Measurements from ENCODE around the gene EMC7. TPM values are rescaled to one million over a fixed set of nuclear protein-coding genes. Genes with fewer than 3 reads are reported as not detected.

EMC7 gene
- 10 to 100 TPM; 27.4 to 27.8 TPM for total RNA-seq

DNA sequence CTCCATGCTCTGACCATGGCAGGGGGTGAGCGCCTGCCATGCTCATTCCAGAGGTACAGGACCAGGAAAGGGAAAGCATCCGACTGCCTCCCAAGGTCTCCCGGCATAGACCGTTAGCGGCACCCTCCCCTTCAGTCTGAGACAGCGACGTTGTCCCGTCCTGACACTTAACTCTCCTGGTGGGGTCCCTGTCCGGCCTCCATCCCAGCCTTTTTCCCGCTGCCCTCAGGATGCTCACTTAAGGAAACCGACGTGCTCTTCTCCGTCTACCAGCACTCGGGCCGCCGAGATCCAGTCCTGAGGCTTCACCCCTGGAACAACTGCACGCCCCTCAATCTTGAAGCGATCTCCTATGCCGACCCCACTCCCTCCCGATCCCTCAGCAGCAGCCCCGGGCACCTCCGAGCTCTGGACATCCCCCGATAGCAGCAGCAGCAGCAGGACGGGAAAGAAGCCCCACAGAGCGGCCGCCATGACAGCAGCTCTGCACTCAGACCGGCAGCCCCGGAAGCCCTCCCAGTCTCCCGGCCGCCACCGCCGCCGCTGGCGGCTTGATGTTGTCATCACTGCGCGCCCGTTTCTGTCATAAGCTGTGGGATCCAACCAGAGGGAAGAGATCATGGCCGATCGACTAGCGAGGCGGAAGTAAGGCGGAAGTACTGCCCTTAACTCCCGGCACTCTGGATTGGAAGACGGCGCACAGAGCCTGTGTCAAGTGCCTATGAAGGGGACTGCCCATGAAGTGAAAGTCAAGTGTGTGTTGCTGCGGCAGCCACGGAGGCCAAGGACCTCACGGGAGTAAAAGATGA, at the start of gene EMC7, which contains the start of gene PGBD4:
EMC7 (minus strand) TSS at position 497 of the 809 bp plus-strand sequence; CDS start at position 474, 23 bp downstream.
PGBD4 (plus strand) TSS at position 718 of the 809 bp plus-strand sequence. CDS start 449 bp downstream, outside the sequence.
- Histone ChIP-seq H3K4me3 (peak within 1 kb of the TSS; percentile 98 to 99), H3K27ac (peak within 1 kb of the TSS; percentile 72 to 88 (median 86)), H3K9me3 (no peaks in the 10 kb centered on the region), H3K27me3 (no peaks in the 10 kb centered on the region), H3K36me3 (replicated peaks in 1 of 2; ENCODE audit: insufficient read depth in 1 of 2, low read depth in 2 of 2) (no peaks in the 10 kb centered on the region), H3K4me1 (peaks cover 20% of the 10 kb centered on the region)
- intact Hi-C loops (cut with DNase I) = loop anchor here (10.0 kb wide), 1 partner anchor 113 kb away; the partner anchor contains the start of gene KATNBL1
- 0 to 1% methylated on average over 23 to 48 of the region's 48 CpGs for WGBS, 2 donors
- TF ChIP-seq, protein P1, sequence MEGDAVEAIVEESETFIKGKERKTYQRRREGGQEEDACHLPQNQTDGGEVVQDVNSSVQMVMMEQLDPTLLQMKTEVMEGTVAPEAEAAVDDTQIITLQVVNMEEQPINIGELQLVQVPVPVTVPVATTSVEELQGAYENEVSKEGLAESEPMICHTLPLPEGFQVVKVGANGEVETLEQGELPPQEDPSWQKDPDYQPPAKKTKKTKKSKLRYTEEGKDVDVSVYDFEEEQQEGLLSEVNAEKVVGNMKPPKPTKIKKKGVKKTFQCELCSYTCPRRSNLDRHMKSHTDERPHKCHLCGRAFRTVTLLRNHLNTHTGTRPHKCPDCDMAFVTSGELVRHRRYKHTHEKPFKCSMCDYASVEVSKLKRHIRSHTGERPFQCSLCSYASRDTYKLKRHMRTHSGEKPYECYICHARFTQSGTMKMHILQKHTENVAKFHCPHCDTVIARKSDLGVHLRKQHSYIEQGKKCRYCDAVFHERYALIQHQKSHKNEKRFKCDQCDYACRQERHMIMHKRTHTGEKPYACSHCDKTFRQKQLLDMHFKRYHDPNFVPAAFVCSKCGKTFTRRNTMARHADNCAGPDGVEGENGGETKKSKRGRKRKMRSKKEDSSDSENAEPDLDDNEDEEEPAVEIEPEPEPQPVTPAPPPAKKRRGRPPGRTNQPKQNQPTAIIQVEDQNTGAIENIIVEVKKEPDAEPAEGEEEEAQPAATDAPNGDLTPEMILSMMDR (IDR thresholded peaks at IDR 0.05) = peak in 1 of 7 experiments; percentile 29
- peak; percentile 78 to 96 (median 95) for TF ChIP-seq POLR2A (IDR thresholded peaks at IDR 0.05)
- DNase-seq = peak; percentile 99
- peak; percentile 100 for ATAC-seq

DNA sequence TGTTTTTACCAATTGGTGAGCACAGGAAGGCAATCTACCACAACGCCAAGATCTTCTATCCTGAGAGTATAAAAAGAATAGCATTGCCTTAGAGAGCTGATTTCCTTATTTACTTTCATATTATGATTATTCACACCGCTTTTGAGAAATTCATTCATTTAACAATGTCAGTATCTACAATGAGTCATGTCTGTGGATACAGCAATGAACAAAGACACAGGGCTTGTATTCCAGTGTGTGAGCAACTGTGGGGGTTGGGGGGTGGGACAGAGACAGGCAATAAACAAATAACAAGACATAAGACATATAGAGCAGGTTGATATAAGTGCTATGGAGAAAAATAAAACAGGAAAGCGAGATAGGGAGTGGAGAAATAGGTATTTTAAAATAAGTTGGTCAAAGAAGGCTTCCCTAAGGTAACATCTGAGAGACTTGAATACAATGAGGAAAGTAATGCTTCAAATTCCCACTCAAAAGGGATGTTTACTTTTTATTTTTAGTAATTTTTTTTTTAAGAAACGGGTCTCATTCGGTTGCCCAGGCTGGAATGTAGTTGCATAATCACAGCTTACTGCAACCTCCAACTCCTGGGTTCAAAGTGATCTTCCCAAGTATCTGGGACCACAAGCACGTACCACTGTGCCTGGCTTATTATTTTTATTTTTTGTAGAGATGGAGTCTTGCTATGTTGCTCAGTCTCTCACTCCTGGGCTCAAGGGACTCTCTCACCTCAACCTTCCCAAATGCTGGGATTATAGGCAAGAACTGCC, 45.9 kb upstream of the EMC7 start:
- Histone ChIP-seq H3K4me1 (no peaks in the 10 kb centered on the region), H3K36me3 (replicated peaks in 1 of 2; ENCODE audit: insufficient read depth in 1 of 2, low read depth in 2 of 2) (peaks cover 0 to 10% of the 10 kb centered on the region in 2 donors)

DNA sequence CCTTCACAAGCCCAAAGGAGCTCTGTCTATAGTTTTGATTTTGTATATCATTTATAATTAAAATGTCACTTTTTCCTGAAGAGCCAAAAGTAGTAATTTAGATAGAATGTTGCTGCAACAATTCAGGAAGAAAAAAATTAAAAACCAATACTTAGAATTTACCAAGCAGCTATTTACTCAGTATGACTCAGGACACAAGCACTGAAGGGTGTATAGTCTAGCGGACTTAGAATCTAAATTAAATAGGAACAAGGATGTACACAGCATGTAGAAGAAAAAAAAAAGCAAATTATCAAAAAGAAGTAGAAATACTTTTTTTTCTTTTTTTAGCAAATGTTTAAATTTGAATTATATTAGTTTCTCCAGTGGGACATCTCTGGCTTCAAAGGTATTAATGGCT, 31.8 kb upstream of the EMC7 start:
- H3K36me3 ChIP-seq (replicated peaks in 1 of 2; ENCODE audit: insufficient read depth in 1 of 2, low read depth in 2 of 2) = no peaks in the 10 kb centered on the region
- no peak for TF ChIP-seq POLR2A (IDR thresholded peaks at IDR 0.05)
- TF ChIP-seq, protein P1 (IDR thresholded peaks at IDR 0.05) = no peak
- no peaks in the 10 kb centered on the region for H3K27me3 ChIP-seq
- H3K9me3 ChIP-seq = no peaks in the 10 kb centered on the region
- DNase-seq (no peak), ATAC-seq (no peak)
- H3K27ac ChIP-seq = no peak overlapping the region
- WGBS, 2 donors = 92 to 93% methylated on average over 1 of the region's 1 CpG
- H3K4me3 ChIP-seq = no peak overlapping the region
- H3K4me1 ChIP-seq = no peaks in the 10 kb centered on the region
- intact Hi-C loops (cut with DNase I) = no loop called here

More for the DNA sequence above, 45.9 kb upstream of the EMC7 start:
- DNase-seq = no peak
- no peak for ATAC-seq
- intact Hi-C loops (cut with DNase I) = no loop called here
- Histone ChIP-seq H3K9me3 (no peaks in the 10 kb centered on the region), H3K27ac (no peak overlapping the region), H3K4me3 (no peak overlapping the region), H3K27me3 (no peaks in the 10 kb centered on the region)
- WGBS, 2 donors = 59 to 60% methylated on average over 6 of the region's 6 CpGs
- TF ChIP-seq POLR2A (IDR thresholded peaks at IDR 0.05) = no peak
- TF ChIP-seq, protein P1 (IDR thresholded peaks at IDR 0.05) = no peak

DNA sequence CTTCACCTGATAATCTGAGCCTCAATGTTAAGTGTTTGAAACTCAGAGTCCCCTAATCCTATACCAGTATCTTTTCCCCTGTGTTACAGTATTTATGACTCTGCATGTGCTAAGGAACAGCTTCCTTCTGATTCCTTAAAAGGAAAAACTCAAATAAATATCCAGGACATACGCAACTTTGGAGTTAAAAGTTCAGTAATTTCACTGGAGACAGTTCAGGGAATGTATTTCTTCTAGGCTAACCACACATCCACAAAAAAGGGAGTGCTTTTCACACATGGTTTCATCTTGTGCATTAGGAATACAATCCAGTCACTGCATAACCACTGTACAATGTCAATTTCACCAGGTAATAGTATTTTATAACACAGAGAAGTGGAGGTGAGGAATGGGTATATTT, 31.2 kb upstream of the EMC7 start:
- WGBS, 2 donors = 85 to 100% methylated on average over 1 of the region's 1 CpG
- no peaks in the 10 kb centered on the region for H3K4me1 ChIP-seq
- intact Hi-C loops (cut with DNase I) = no loop called here
- no peaks in the 10 kb centered on the region for H3K9me3 ChIP-seq
- H3K4me3 ChIP-seq = no peak overlapping the region
- DNase-seq = no peak
- H3K27me3 ChIP-seq = no peaks in the 10 kb centered on the region
- H3K36me3 ChIP-seq (replicated peaks in 1 of 2; ENCODE audit: insufficient read depth in 1 of 2, low read depth in 2 of 2) = no peaks in the 10 kb centered on the region
- TF ChIP-seq, protein P1 (IDR thresholded peaks at IDR 0.05) = no peak
- no peak for TF ChIP-seq POLR2A (IDR thresholded peaks at IDR 0.05)
- ATAC-seq = no peak
- no peak overlapping the region for H3K27ac ChIP-seq

All from body of pancreas (tissue), 4 donors.